Activated CD4-positive, alpha-beta T cell treated with anti-CD3 and anti-CD28 coated beads, Interleukin-2, amount 50 U/mL, for 48 hours (primary cell): ENCODE results near the gene KRTAP12-3.
"Not testable (repeated sequence)": the region's sequence is repeated elsewhere in the genome, so short reads cannot be mapped to it uniquely, and the experiment has no call there.

Experiments
- DNase-seq, 2 experiments: peaks; one replicate each; pipeline ENCODE4 v3.0.0-alpha.2; 2020

KRTAP12-3 gene

GRCh38 chr21:44657635-44658540 lies at the start of gene KRTAP12-3:
TSS of gene KRTAP12-3 (plus strand) at chr21:44657932. CDS start at chr21:44657980, 48 bp downstream.
- DNase-seq, result peak in 1 of 2 experiments; percentile 21

GRCh38 chr21:44609193-44609592 lies 48.5 kb upstream of the KRTAP12-3 start:
- no peak for DNase-seq

- DNase-seq, result not testable (repeated sequence)
These were observed 47.4 kb upstream of the KRTAP12-3 start for GRCh38 chr21:44610157-44610843.

- DNase-seq, result no peak
These were observed 46.2 kb upstream of the KRTAP12-3 start for GRCh38 chr21:44611551-44611950.

GRCh38 chr21:44612029-44612486 lies 45.7 kb upstream of the KRTAP12-3 start, which contains the start of gene KRTAP10-8:
TSS of gene KRTAP10-8 (plus strand) at chr21:44612079. CDS start at chr21:44612101, 22 bp downstream.
- DNase-seq, result no peak

GRCh38 chr21:44612669-44613229 lies 45.0 kb upstream of the KRTAP12-3 start:
- DNase-seq, result no peak

GRCh38 chr21:44613386-44614155 lies 44.2 kb upstream of the KRTAP12-3 start:
- DNase-seq, result no peak

- DNase-seq, result no peak
These were observed 43.5 kb upstream of the KRTAP12-3 start for GRCh38 chr21:44614161-44614631.

GRCh38 chr21:44614961-44615391 lies 42.8 kb upstream of the KRTAP12-3 start:
- DNase-seq, result no peak

GRCh38 chr21:44615466-44615865 lies 42.3 kb upstream of the KRTAP12-3 start:
- DNase-seq, result no peak

- DNase-seq, result no peak
These were observed 41.7 kb upstream of the KRTAP12-3 start for GRCh38 chr21:44615911-44616590.

- DNase-seq, result no peak
These were observed 41.2 kb upstream of the KRTAP12-3 start for GRCh38 chr21:44616591-44616926.

GRCh38 chr21:44617071-44617501 lies 40.6 kb upstream of the KRTAP12-3 start:
- DNase-seq, result no peak

GRCh38 chr21:44618504-44618903 lies 39.2 kb upstream of the KRTAP12-3 start:
- DNase-seq, result peak; percentile 16 to 22

GRCh38 chr21:44618909-44619308 lies 38.8 kb upstream of the KRTAP12-3 start:
- peak; percentile 37 to 50 for DNase-seq

GRCh38 chr21:44619886-44620285 lies 37.8 kb upstream of the KRTAP12-3 start:
- DNase-seq, result no peak

- DNase-seq, result no peak
These were observed 34.2 kb upstream of the KRTAP12-3 start for GRCh38 chr21:44623575-44623974.

GRCh38 chr21:44625756-44626155 lies 32.0 kb upstream of the KRTAP12-3 start:
- no peak for DNase-seq

GRCh38 chr21:44626262-44626661 lies 31.5 kb upstream of the KRTAP12-3 start:
- DNase-seq, result no peak

- no peak for DNase-seq
These were observed 31.0 kb upstream of the KRTAP12-3 start, which contains the start of gene KRTAP10-9 for GRCh38 chr21:44626673-44627143. TSS of gene KRTAP10-9 (plus strand) at chr21:44627093. CDS start at chr21:44627172, 79 bp downstream.

GRCh38 chr21:44627181-44627822 lies 30.4 kb upstream of the KRTAP12-3 start:
- not testable (repeated sequence) for DNase-seq
